MM.1S (cell line): ENCODE measurements around the gene TSPAN1.

Experiments used
- DNase-seq: peaks from one replicate; pipeline ENCODE4 v3.0.0-alpha.2; 2015
- H2AFZ ChIP-seq: fragments of 300-600 bp; sonication (generic); 2 replicates; pipeline ENCODE4 v1.6.0; 2016; ENCODE audit warnings: antibody characterized with exemption, low read length
- H3F3A ChIP-seq: fragments of 300-600 bp; sonication (generic); 2 replicates; pipeline ENCODE4 v1.6.1; 2016; ENCODE audit warnings: mild to moderate bottlenecking, antibody characterized with exemption, low read length, moderate library complexity, mixed read lengths; ENCODE audit not compliant: insufficient read depth
- H3K27ac ChIP-seq: fragments of 300-600 bp; sonication (generic); 2 replicates; pipeline ENCODE4 v1.5.1; 2016; ENCODE audit warnings: mild to moderate bottlenecking, low read length
- H3K27me3 ChIP-seq: fragments of 300-600 bp; sonication (generic); replicated peaks from 2 replicates; pipeline ENCODE4 v1.6.0; 2016; ENCODE audit warnings: low read length; ENCODE audit not compliant: insufficient read depth
- H3K36me3 ChIP-seq: fragments of 300-600 bp; sonication (generic); replicated peaks from 2 replicates; pipeline ENCODE4 v1.6.1; 2016; ENCODE audit warnings: mild to moderate bottlenecking, low read length, mixed read lengths; ENCODE audit not compliant: insufficient read depth
- H3K4me1 ChIP-seq: fragments of 300-600 bp; sonication (generic); 2 replicates; pipeline ENCODE4 v1.6.1; 2016; ENCODE audit warnings: low read length, mixed read lengths
- H3K4me2 ChIP-seq: fragments of 300-600 bp; sonication (generic); 2 replicates; pipeline ENCODE4 v1.6.0; 2016; ENCODE audit warnings: low read depth, low read length
- H3K4me3 ChIP-seq: fragments of 300-600 bp; sonication (generic); 2 replicates; pipeline ENCODE4 v1.5.1; 2016; ENCODE audit warnings: low read length, mixed read lengths
- H3K79me2 ChIP-seq: fragments of 300-600 bp; sonication (generic); 2 replicates; pipeline ENCODE4 v1.6.1; 2016; ENCODE audit warnings: mixed run types, low read length, mixed read lengths
- H3K9ac ChIP-seq: fragments of 300-600 bp; sonication (generic); 2 replicates; pipeline ENCODE4 v1.6.1; 2016; ENCODE audit warnings: low read length, mixed read lengths
- H3K9me2 ChIP-seq: fragments of 300-600 bp; sonication (generic); replicated peaks from 2 replicates; pipeline ENCODE4 v1.6.1; 2016; ENCODE audit warnings: mild to moderate bottlenecking, low read length, mixed read lengths; ENCODE audit not compliant: insufficient read depth
- H3K9me3 ChIP-seq: fragments of 300-600 bp; sonication (generic); replicated peaks from 2 replicates; pipeline ENCODE4 v1.6.1; 2016; ENCODE audit warnings: mild to moderate bottlenecking, low read length, mixed read lengths; ENCODE audit not compliant: insufficient read depth
- H4K20me1 ChIP-seq: fragments of 300-600 bp; sonication (generic); 2 replicates; pipeline ENCODE4 v1.6.1; 2016; ENCODE audit warnings: mild to moderate bottlenecking, low read length, moderate library complexity, mixed read lengths; ENCODE audit not compliant: insufficient read depth
- CTCF ChIP-seq: fragments of 300-600 bp; sonication (generic); IDR thresholded peaks from 2 replicates; pipeline ENCODE4 v1.5.1; 2016; ENCODE audit warnings: antibody characterized with exemption, low read length, mixed read lengths
- EZH2 ChIP-seq: fragments of 300-600 bp; sonication (generic); optimal IDR thresholded peaks from 2 replicates; pipeline ENCODE3; 2017; ENCODE audit warnings: low read depth, mild to moderate bottlenecking, antibody characterized with exemption, low read length, mixed read lengths
- EZH2phosphoT487 ChIP-seq: fragments of 300-600 bp; sonication (generic); IDR thresholded peaks from 2 replicates; pipeline ENCODE4 v1.6.1; 2018; ENCODE audit warnings: antibody characterized with exemption, low read length

Gene TSPAN1

GRCh38 chr1:46183079-46183847 lies 8.4 kb downstream of the TSPAN1 start:
- TF ChIP-seq EZH2, result no peak
- no peak for TF ChIP-seq EZH2phosphoT487
- no peak for TF ChIP-seq CTCF
- DNase-seq, result no peak
- Histone ChIP-seq H3K4me3 (no peak overlapping the region), H3K27ac (no peak overlapping the region), H3K36me3 (no peaks in the 10 kb centered on the region), H3K9ac (no peak overlapping the region), H3K27me3 (no peaks in the 10 kb centered on the region), H3K9me2 (no peaks in the 10 kb centered on the region), H3K4me2 (no peak overlapping the region), H3K4me1 (no peaks in the 10 kb centered on the region), H3K9me3 (no peaks in the 10 kb centered on the region), H3K79me2 (no peaks in the 10 kb centered on the region), H4K20me1 (no peaks in the 10 kb centered on the region), H2AFZ (no peak overlapping the region), H3F3A (no peaks in the 10 kb centered on the region)

GRCh38 chr1:46183926-46184557 lies 9.2 kb downstream of the TSPAN1 start:
- Histone ChIP-seq H4K20me1 (no peaks in the 10 kb centered on the region), H3K36me3 (no peaks in the 10 kb centered on the region), H3K27ac (no peak overlapping the region), H3K4me1 (no peaks in the 10 kb centered on the region), H3K4me2 (no peak overlapping the region), H3K4me3 (no peak overlapping the region), H3K27me3 (no peaks in the 10 kb centered on the region), H3K9me3 (no peaks in the 10 kb centered on the region), H3K79me2 (no peaks in the 10 kb centered on the region), H3F3A (no peaks in the 10 kb centered on the region), H3K9ac (no peak overlapping the region), H2AFZ (no peak overlapping the region), H3K9me2 (no peaks in the 10 kb centered on the region)
- DNase-seq, result no peak
- TF ChIP-seq CTCF (no peak), EZH2phosphoT487 (no peak)

- Histone ChIP-seq H3K4me1 (no peaks in the 10 kb centered on the region), H3K27ac (no peak overlapping the region), H3K27me3 (no peaks in the 10 kb centered on the region), H3K36me3 (no peaks in the 10 kb centered on the region), H3K79me2 (no peaks in the 10 kb centered on the region), H3K9me2 (no peaks in the 10 kb centered on the region), H4K20me1 (no peaks in the 10 kb centered on the region), H3F3A (no peaks in the 10 kb centered on the region), H3K9me3 (no peaks in the 10 kb centered on the region), H2AFZ (no peak overlapping the region), H3K4me2 (no peak overlapping the region), H3K4me3 (no peak overlapping the region), H3K9ac (no peak overlapping the region)
- TF ChIP-seq EZH2phosphoT487 (no peak), EZH2 (no peak), CTCF (no peak)
- DNase-seq, result no peak
Measured at GRCh38 chr1:46184920-46185658, 10.2 kb downstream of the TSPAN1 start.
